Smooth muscle cell (in vitro differentiated cells): Measurements from ENCODE around the gene FBL. TPM values are rescaled to one million over a fixed set of nuclear protein-coding genes. Genes with fewer than 3 reads are reported as not detected.

Experiments
- DNase-seq: peaks from one replicate; lab custom pipeline; 2025; ENCODE audit not compliant: unreplicated experiment; lab: John Stamatoyannopoulos, UW
- H2AFZ ChIP-seq: fragments of 200-600 bp; sonication (generic); 2 replicates; pipeline ENCODE4 v1.6.0; 2016; ENCODE audit warnings: antibody characterized with exemption, low read depth, mild to moderate bottlenecking
- H3F3A ChIP-seq: fragments of 200-600 bp; sonication (generic); 2 replicates; pipeline ENCODE4 v1.6.0; 2017; ENCODE audit warnings: antibody characterized with exemption, low read depth
- H3K27ac ChIP-seq: fragments of 200-600 bp; sonication (generic); 2 replicates; pipeline ENCODE4 v1.5.1; 2016; ENCODE audit warnings: low read depth, mild to moderate bottlenecking
- H3K27me3 ChIP-seq: fragments of 200-600 bp; sonication (generic); 2 replicates; pipeline ENCODE4 v1.6.1; 2016; ENCODE audit warnings: low read depth, mild to moderate bottlenecking
- H3K36me3 ChIP-seq: fragments of 200-600 bp; sonication (generic); 2 replicates; pipeline ENCODE4 v1.5.1; 2016; ENCODE audit warnings: low read depth
- H3K4me1 ChIP-seq: fragments of 200-600 bp; sonication (generic); 2 replicates; pipeline ENCODE4 v1.5.1; 2016; ENCODE audit warnings: low read depth
- H3K4me2 ChIP-seq: fragments of 200-600 bp; sonication (generic); 2 replicates; pipeline ENCODE4 v1.6.0; 2016; ENCODE audit warnings: mild to moderate bottlenecking
- H3K4me3 ChIP-seq: fragments of 200-600 bp; sonication (generic); 2 replicates; pipeline ENCODE4 v1.5.1; 2016; ENCODE audit warnings: mild to moderate bottlenecking
- H3K79me2 ChIP-seq: fragments of 200-600 bp; sonication (generic); 2 replicates; pipeline ENCODE4 v1.6.0; 2016; ENCODE audit warnings: low read depth, mild to moderate bottlenecking
- H3K9ac ChIP-seq: fragments of 200-600 bp; sonication (generic); 2 replicates; pipeline ENCODE4 v1.6.0; 2016; ENCODE audit warnings: low read depth
- H3K9me3 ChIP-seq: fragments of 200-600 bp; sonication (generic); replicated peaks from 2 replicates; pipeline ENCODE4 v1.5.1; 2016; ENCODE audit warnings: low read depth
- H4K20me1 ChIP-seq: fragments of 200-600 bp; sonication (generic); 2 replicates; pipeline ENCODE4 v1.6.0; 2016; ENCODE audit warnings: low read depth
- CTCF ChIP-seq: fragments of 200-600 bp; sonication (generic); IDR thresholded peaks from 2 replicates; pipeline ENCODE4 v1.5.1; 2017; ENCODE audit warnings: borderline replicate concordance, mild to moderate bottlenecking, antibody characterized with exemption; ENCODE audit not compliant: insufficient read depth, poor library complexity, severe bottlenecking
- WGBS: methylation state at CpG from one replicate; pipeline ENCODE4 v1.1.7; 2016; ENCODE audit warnings: low lambda C conversion rate; 5-methylcytosine and 5-hydroxymethylcytosine counted together
- polyA plus RNA-seq: library from polyadenylated mRNA; unstranded; fragments of >200 nt; fragmentation: Nextera tagmentation; extraction: Ambion mirVana; gene quantifications from 2 replicates; pipeline ENCODE4 v1.2.1, GENCODE V29; 2016
- total RNA-seq: library from RNA; depleted of rRNA; stranded (reverse); fragments of >200 nt; gene quantifications from 2 replicates; pipeline ENCODE4 v1.2.3, GENCODE V29; 2014

The FBL gene
- total and polyA plus RNA-seq, 2 experiments from 2014 or later, result 116 to 124 TPM

- peaks cover 1% of the 10 kb centered on the region for H3K4me1 ChIP-seq
- H4K20me1 ChIP-seq, result peaks cover 15% of the 10 kb centered on the region
- no peak overlapping the region for H3K4me2 ChIP-seq
- no peak overlapping the region for H3K9ac ChIP-seq
- H3K79me2 ChIP-seq, result peaks cover 31% of the 10 kb centered on the region
- no peaks in the 10 kb centered on the region for H3K27me3 ChIP-seq
- no peak for TF ChIP-seq CTCF
- no peak for DNase-seq
- no peak overlapping the region for H2AFZ ChIP-seq
- H3K4me3 ChIP-seq, result no peak overlapping the region
- 100% methylated on average over 3 of the region's 3 CpGs for WGBS
- H3F3A ChIP-seq, result peaks cover 9% of the 10 kb centered on the region
- peaks cover 5% of the 10 kb centered on the region for H3K36me3 ChIP-seq
- H3K27ac ChIP-seq, result no peak overlapping the region
- H3K9me3 ChIP-seq, result no peaks in the 10 kb centered on the region
These were observed 8.2 kb downstream of the FBL start for GRCh38 chr19:39837978-39838377.

- no peak for DNase-seq
- peaks cover 16% of the 10 kb centered on the region for H3K79me2 ChIP-seq
- H3K9ac ChIP-seq, result no peak overlapping the region
- peak overlapping the region; percentile 22 for H3K4me2 ChIP-seq
- H4K20me1 ChIP-seq, result no peaks in the 10 kb centered on the region
- peak overlapping the region; percentile 2 for H3K27ac ChIP-seq
- H3K36me3 ChIP-seq, result peaks cover 5% of the 10 kb centered on the region
- no peaks in the 10 kb centered on the region for H3K9me3 ChIP-seq
- no peaks in the 10 kb centered on the region for H3K27me3 ChIP-seq
- peaks cover 9% of the 10 kb centered on the region for H3F3A ChIP-seq
- no peak overlapping the region for H2AFZ ChIP-seq
- peak overlapping the region; percentile 92 for H3K4me3 ChIP-seq
- TF ChIP-seq CTCF, result no peak
- 56% methylated on average over 19 of the region's 19 CpGs for whole genome bisulfite sequencing
- peaks cover 16% of the 10 kb centered on the region for H3K4me1 ChIP-seq
These were observed 11.8 kb downstream of the FBL start for GRCh38 chr19:39834287-39834841.

GRCh38 chr19:39833464-39834286 lies 12.5 kb downstream of the FBL start, which contains the start of gene DYRK1B:
Gene DYRK1B (minus strand): TSS chr19:39834162. CDS start chr19:39831867, 2,295 bp downstream.
- H3K27me3 ChIP-seq, result no peaks in the 10 kb centered on the region
- TF ChIP-seq CTCF, result no peak
- H3K4me1 ChIP-seq, result peaks cover 16% of the 10 kb centered on the region
- peak within 1 kb of the TSS; percentile 82 for H2AFZ ChIP-seq
- no peaks in the 10 kb centered on the region for H3K9me3 ChIP-seq
- H3F3A ChIP-seq, result peaks cover 9% of the 10 kb centered on the region
- DNase-seq, result peak; percentile 92
- H3K79me2 ChIP-seq, result peaks cover 16% of the 10 kb centered on the region
- peak within 1 kb of the TSS; percentile 92 for H3K4me3 ChIP-seq
- no peaks in the 10 kb centered on the region for H4K20me1 ChIP-seq
- H3K9ac ChIP-seq, result peak within 1 kb of the TSS; percentile 100
- peak within 1 kb of the TSS; percentile 99 for H3K27ac ChIP-seq
- H3K4me2 ChIP-seq, result peak within 1 kb of the TSS; percentile 100
- 2% methylated on average over 49 of the region's 59 CpGs for WGBS
- H3K36me3 ChIP-seq, result peaks cover 5% of the 10 kb centered on the region
